Activated CD4-positive, alpha-beta T cell treated with anti-CD3 and anti-CD28 coated beads, Interleukin-2, amount 50 U/mL, for 1 hour (primary cell): ENCODE results near the gene NMU.
"Not testable (repeated sequence)": the region's sequence is repeated elsewhere in the genome, so short reads cannot be mapped to it uniquely, and the experiment has no call there.

Experiments
- DNase-seq: peaks from one replicate; pipeline ENCODE4 v3.0.0-alpha.2; 2020

Gene NMU

DNA sequence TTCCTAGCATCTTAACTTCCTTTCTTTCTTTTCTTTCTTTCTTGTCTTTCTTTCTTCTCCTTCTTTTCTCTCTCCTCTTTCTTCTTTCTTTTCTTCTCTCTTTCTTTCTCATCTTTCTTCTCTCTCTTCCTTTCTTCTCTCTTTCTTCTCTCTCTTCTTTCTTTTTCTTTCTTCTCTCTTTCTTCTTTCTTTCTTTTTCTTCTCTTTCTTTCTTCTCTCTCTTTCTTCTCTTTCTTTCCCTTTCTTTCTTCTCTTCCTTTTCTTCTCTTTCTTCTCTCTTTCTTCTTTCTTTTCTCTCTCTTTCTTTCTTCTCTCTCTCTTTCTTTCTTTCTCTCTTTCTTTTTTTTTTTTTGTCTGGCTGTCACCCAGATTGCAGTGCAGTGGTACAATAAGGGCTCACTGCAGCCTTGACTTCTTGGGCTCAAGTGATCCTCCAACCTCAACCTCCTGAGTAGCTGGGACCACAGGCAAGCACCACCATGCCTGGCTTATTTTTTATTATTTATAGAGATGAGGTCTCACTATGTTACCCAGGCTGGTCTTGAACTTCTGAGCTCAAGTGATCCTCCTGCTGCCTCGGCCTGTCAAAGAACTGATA, 17.5 kb downstream of the NMU start:
- no peak for DNase-seq

DNA sequence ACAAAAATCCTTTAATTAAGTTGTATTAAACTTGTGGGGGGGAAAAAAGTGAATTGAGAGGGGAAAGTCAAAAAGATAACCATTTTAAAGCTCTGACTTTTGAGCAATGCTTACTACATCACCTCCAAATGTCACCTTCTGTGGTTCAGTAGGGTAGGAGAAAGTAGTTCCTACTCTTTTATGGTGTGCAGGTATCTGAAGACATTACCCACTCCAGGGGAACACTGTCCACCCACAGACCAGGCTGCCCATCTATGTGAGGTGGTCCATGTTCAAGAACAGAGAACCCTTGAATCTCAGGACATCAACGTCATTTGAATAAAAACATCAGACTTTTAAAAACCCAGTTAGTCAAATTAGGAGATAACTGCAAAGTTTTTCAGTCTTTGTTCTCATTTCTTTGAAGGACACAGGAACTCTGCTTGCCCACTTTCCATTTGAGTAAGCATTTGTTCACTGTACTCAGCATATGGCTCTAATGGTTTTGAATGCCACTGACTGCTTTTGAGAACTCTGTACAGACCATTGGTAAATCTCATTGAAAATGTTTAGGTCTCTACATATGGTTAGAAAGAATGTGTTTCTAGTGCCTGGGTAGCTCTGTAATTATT, 18.4 kb downstream of the NMU start:
- DNase-seq = no peak

DNA sequence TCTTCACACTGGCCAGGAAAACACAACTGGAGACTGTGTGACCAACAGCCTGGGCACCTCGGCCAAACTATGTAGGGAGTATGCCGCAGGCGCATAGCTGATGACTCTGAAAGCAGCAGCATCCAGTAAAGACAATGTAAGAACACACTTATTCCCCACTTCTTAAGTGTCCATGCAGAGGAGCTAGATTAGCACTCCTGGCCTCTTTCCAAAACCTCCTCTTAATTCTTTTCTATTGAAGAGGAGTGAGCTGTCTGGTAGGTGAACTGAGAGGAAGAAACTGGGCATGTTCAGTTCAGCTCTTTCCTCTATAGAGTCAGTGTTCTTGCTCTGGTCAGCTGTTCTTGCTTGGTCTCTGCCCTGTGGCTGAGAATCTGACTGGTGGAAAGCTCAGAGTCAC, 21.1 kb downstream of the NMU start:
- no peak for DNase-seq

DNA sequence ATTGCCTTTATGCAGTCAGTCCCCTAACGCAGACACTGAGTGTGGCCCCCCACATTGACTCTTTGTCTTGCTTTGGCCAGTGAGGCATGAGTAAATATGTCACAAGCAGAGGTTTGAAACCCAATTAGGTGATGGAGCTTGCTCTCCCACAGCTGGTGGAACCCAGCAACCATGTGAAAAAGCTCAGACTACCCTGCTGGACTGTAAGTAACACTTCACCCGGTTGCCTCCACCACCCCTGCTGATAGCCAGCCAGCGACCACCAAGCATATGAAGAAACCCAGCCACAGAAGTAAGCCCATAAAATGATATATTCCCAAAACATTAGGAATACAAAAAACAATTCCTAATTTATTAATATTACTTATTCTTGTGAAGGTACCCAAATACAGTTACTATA, 22.5 kb downstream of the NMU start:
- DNase-seq = no peak

DNA sequence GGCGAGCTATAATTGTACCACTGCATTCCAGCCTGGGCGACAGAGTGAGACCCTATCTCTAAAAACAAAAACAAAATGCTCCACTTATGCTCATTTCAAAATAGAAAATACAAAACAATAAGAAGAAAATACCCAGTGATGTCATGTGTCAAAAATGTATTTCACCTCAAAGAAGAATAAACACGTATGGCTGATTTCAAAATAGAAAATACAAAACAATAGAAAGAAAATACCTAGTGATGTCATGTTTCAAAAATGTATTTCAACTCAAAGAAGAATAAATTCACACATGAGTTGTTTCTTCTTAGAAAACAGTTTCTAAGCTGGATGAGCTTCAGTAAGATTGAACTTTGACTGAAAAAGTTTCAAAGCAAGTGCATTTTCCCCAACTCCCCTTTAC, 23.8 kb downstream of the NMU start:
- no peak for DNase-seq

DNA sequence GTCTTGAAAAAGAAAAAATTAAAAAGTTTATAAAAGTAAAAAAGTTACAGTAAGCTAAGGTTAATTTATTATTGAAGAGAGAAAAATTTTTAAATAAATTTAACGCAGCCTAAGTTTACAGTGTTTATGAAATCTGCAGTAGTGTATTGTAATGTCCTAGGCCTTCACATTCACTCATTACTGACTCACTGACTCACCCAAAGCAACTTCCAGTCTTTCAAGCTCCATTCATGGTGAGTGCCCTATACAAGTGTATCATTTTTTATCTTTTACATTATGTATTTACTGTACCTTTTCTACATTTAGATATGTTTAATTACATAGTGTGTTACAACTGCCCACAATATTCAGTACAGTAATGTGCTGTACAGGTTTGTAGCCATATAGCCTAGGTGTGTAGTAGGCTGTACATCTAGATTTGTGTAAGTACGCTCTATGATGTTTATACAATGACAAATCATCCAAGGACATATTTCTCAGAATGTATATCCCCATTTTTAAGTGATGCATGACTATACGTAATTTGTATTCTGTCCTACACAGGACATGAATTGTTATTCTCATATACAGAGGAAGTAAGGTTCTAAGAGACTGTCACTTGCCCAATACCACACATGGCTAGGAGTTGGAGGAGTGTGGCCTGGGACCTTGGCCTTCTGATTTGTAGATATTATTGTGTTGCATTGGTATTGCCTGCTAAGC, 24.6 kb downstream of the NMU start:
- no peak for DNase-seq

DNA sequence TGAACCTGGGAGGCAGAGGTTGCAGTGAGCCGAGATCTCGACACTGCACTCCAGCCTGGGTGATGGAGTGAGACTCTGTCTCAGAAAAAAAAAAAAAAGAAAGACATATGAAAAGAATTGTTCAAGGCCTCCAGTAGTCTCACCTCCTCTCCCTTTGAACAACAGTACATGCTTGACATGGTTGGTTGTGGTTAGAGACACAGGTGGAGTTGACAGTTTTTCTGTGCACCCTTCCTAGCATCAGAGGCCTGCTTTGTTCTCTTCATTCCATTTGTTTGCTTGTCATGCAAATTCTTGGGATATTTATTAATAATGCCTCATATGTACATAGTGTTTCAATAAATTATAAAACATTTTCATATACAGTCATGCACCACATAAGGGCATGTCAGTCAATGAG, 25.7 kb downstream of the NMU start:
- DNase-seq = no peak

DNA sequence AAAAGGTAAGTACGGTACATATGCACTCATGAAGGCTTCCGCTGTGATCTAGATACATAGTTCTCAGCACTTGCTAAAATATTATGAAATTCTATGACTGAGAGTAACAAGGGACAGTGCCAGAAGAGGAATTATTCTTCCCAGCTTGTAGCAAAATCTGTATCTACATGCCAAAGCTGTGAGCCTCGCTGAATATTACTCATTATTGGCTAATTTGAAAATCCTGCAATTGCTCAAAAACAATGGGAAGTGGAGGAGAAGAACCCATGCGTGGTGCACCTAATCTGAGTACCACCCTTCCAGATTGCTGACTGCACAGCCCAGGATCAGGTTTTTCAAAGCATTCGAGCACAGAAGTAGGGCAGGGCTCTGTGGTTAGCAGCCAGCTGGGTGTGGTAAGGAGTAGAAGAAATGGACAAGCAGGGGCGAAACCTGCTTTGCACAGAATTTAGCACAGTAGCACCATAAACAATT, 26.7 kb downstream of the NMU start:
- DNase-seq = no peak

DNA sequence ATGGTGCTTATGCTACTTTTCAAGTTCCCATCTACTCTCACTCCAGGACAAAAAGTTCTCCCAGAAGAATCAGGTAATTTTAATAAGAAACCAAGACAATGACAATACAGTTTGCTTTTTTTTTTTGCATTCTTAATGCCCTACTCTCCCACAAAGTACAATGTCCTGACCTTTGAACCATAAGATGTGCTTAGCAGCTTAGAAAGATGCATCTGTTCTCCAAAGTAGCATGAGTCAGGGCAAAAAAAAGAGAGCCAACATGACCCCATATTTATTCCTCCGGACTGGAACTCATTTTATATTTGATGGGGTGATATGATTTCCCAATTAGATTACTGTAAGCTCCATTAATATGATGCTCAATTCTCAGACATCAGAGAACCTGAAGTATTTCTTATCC, 27.5 kb downstream of the NMU start:
- no peak for DNase-seq

DNA sequence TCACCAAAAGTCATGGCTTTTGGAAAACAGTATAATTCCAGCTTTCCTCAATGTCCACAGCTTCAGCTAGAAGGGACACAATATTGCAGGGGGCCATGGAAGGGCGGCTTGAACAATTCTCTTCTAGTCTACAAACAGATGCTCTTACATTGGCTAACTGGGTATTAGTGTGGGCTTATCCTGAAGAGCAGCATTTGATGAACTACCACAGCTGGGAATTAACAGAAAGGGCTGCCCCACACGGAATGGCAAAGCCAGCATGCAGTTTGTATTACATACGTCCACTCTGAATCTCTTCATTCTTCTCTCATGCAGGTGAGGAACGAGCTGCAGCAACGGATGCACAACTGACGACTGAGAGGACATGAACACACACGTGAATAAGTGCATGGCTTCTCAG, 31.1 kb downstream of the NMU start:
- no peak for DNase-seq

DNA sequence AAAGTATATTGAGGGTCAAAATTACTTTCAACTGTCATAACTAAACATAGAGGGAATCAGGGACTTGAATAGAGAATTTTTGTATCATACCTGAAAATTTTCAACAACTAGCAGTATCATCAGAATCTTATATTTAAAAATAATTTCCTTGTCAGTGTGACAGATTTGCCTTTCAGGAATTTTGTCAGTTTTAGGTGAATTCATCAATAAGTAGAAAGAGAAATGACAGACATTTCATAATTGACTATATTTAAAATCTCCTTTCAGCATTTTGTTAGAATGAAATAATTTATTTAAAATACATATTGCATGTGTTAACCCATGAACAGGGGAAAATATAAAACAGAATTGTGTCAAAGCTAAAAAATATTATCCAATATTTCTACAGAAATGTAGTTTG, 35.5 kb downstream of the NMU start:
- no peak for DNase-seq

DNA sequence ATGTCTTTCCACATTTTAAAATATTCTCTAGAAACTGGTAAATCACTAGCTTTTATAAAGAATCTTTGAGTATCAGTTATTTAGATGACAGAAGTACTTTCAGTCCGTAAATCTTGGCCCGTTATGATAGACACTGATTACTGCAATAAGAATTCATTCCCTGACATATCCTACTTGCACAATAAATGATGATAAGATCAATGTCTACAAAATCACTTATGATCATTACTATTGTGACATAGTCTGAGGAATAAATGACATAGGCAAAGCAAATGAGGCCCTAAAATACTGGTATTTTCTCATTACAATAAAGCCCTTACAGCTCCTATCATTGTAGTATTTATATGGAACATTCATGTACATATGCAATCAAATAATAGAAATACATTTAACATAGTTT, 37.5 kb downstream of the NMU start:
- DNase-seq = no peak

DNA sequence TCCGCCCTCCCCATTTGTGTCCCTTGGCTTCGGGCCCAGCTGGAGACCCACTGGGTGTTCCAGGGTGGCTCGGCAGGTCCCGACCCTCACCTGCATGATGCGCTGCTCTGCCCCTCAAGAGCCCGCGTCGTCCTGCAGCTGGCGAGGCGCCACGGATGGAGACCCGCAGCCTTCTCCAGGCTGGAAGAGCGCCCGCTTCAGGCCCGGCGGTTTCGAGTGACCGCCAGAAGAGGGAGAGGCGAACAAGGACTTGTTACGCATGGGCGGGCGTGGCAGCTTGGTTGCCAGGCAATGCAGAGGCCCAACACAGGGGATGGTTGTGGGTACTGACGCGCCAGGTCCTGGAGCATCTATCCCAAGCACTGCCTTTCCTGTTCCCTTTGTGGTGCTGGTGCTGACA, 44.1 kb downstream of the NMU start, which contains the start of gene PDCL2:
Gene PDCL2, minus strand, starts transcription at position 232 of the 400 bp plus-strand sequence. Its CDS starts 136 bp downstream, at position 96.
- no peak for DNase-seq

DNA sequence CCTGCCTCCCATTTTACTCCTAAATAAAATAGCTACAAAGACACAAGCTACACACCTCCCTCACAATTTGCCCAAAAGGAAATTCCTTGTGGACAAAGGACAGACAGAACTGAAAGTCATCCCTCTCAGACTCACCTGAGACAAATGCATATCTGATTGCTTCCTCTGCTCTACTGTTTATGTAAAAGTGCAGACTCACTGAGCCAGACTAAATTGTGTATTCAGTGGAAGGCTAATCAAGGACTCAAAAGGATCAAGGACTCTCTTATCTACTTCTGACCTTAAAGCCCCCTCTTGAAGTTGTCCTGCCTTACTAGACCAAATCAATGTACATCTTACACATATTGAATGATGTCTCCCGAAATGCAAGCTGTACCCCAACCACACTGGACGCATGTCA, 47.9 kb downstream of the NMU start:
- no peak for DNase-seq

DNA sequence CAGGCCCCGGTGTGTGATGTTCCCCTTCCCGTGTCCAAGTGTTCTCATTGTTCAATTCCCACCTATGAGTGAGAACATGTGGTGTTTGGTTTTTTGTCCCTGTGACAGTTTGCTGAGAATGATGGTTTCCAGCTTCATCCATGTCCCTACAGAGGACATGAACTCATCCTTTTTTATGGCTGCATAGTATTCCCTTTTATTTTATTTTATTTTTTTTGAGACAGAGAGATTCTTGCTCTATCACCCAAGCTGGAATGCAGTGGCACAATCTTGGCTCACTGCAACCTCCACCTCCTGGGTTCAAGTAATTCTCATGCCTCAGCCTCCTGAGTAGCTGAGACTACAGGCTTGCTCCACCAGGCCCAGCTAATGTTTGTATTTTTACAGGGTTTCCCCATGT, 53.3 kb downstream of the NMU start:
- DNase-seq = not testable (repeated sequence)

DNA sequence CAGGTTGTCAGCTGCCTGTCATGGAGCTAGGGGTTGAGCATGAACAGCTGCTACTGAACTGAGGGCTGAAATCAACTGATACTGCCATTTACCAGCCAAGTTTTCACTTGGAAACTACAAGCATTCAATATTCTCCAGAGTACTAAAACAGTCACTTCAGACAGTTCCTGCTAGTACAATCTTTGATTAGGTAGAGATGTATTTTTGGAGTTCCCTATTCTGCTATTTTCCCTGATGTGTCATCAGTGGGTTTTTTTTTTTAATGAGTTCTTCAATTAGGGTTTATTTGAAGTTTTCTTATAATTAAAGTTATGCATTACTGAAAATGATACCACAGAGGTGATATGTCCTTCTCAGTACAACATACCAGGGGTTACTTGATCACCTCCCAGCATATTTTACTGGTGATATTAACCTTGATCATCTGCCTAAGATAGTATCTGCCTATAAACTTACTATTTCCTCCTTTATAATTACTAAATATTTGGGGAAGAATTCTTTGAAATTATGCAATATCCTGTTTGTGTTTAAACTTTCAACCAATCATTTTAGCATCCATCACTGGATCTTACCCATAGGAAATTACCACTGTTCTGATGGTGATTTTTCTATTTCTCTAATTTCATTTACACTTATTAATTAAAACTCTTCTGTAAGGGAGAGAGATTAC, 57.6 kb downstream of the NMU start:
- no peak for DNase-seq

DNA sequence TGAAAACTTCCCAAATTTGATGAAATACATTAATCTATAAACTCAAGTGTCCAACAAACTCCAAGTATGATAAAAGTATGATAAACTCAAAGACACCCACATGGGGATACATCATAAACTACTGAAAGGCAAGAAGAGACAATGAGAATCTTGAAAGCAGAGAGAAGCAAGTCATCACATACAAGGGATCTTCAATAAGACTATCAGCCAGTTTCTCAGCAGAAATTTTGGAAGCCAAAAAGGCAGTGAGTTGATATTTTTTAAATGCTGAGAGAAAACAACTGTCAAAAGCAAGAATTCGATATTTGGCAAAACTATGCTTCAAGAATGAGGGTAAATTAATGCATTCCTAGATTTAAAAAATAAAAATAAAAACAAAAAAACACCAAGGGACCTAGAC, 60.6 kb downstream of the NMU start:
- DNase-seq = no peak

DNA sequence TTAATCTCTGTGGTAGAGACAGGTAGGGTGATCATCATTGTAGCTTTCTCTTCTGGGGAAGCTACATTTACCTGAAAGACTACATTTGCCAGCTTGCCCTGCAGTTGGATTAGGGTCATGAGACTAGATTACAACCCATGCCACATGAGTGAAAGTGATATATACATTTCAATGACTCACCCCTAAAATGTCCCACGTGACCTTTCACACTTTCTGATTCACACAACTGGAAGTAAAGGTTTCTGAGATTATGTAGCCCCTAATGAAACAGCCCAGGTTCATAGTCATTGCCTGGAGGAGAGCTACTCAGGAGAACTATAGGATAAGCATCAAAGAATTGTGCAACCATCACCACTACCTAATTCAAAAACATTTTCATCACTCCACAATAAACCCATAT, 61.8 kb downstream of the NMU start:
- no peak for DNase-seq

DNA sequence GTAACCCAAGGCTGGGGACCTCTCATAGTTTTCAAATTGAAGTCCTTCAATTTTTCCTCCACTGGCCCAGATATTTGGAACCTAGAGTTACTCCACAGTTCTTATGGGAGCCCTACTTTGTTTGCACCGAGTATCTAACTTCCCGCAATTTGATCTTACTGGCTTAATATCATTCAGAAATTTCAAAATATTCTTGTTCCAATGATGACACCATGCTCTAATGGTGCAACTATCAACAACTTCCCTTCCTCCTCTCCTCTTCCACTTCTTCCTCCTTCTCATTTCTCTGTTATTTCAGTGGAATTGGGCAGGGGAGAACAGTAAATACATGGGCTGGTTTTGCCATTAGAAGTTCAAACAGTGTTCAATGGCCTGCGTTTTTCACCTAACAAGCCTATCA, 64.3 kb downstream of the NMU start:
- no peak for DNase-seq

DNA sequence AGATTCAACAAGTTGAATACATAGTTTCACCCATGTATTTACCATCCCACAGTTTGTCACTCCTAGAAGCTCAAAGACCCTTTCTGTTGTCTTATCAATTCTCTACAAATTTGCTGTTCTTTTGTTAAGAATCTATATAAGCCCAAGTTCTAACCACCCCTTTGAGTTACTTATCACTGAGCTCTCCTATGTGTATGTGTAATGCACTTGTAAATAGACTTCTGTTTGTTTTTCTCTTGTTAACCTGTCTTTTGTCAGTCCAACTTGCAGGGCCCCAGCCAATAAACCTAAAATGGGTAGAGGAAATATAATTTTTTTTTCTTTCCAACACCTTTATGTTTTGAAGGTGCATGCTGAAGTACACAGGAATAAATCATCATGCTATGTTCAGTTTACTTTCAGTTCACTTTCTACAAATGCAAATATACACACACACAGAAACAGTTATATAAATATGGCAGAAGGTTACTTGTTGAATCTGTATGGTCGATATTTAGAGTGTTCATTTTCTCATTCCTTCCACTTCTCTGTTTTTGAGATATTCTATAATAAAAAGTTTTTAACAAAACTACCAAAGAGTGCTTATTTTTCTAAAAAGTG, 67.1 kb downstream of the NMU start:
- no peak for DNase-seq

DNA sequence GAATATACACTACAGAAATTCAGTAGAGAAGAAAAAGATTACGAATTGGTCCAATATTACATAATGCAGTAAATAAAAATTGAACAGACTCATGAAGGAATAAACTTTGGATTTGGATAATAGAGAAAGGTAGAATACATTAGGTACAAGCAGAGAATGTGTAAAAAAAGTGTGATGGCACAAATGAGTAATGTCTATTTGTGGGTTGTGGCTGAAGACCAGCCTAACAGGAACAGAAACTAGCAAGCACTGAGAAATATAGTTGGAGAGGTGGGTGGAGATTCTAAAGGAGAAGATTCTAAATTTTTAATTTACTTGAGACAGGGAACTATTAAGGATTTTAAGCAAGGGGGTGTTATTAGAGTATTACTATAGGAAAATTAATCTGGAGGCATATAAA, 74.2 kb downstream of the NMU start:
- DNase-seq = no peak

DNA sequence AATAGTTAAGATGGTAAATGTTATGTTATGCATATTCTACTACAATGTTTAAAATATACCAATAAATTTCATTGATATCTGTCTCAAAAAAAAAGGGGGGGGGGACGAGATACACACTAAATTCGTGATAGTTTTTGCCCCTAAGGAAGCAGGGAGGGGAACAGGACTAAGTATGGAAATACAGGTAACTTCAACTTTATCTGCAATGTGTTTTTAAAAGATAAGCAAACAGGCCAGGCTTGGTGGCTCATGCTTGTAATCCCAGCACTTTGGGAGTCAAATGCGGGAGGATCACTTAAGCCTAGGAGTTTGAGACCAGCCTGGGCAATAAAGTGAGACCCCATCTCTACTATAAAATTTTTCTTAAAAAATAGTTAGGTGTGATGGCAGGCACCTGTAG, 76.0 kb downstream of the NMU start:
- no peak for DNase-seq

DNA sequence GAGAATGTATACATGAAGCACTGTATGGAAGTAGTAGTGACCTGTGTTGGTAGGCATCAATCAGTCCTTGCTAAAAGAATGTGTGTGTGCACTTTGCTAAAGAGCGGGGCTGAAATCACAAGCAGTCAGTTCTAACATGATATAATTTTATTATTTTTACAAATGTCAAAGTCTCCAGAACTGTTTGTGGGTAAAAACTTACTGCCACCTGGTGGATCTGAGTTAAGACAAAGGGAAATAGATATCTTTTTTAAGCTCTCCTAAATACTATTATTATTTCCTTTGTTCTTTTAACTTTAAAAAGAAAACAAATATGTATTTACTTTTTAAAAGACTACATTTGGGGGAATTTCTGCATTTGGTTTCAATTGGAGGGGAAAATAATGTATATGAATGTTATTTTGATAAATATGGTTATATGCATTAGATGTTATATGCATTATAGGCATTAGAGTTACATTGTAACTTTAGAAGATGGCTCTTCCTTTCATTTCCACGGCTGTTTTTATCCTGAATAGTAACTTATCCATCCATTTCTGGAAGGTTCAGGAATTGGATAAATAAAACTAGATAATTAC, 81.6 kb downstream of the NMU start:
- no peak for DNase-seq
